Stomach (tissue), 4 donors: Measurements from ENCODE around the gene MORC1.

Experiments used
- EP300 ChIP-seq: sonication (generic); formaldehyde crosslinking; IDR thresholded peaks from one replicate; pipeline ENCODE4 v1.6.1; 2017; ENCODE audit warnings: antibody characterized with exemption
- POLR2A ChIP-seq, 4 donors: fragments of 450-650 bp; IDR thresholded peaks; one replicate each; pipeline ENCODE4 v1.6.1; 2016; ENCODE audit warnings: antibody characterized with exemption in 4 of 4, control low read depth in 2 of 4, mild to moderate bottlenecking in 1 of 4, moderate library complexity in 1 of 4
- POLR2AphosphoS5 ChIP-seq, 3 donors: sonication (generic); formaldehyde crosslinking; IDR thresholded peaks; one replicate each; pipeline ENCODE4 v1.6.1; 2016; ENCODE audit warnings: antibody characterized with exemption in 3 of 3
- TF ChIP-seq, protein P1 (sequence below), 7 experiments: fragments of 450-650 bp in 4 of 7; fragments of 200-600 bp in 3 of 7; sonication (generic) in 3 of 7; IDR thresholded peaks; one replicate each; pipeline ENCODE4 v1.5.1; 2016 to 2019; ENCODE audit warnings: antibody characterized with exemption in 7 of 7, control low read depth in 2 of 7, mild to moderate bottlenecking in 1 of 7

DNA sequence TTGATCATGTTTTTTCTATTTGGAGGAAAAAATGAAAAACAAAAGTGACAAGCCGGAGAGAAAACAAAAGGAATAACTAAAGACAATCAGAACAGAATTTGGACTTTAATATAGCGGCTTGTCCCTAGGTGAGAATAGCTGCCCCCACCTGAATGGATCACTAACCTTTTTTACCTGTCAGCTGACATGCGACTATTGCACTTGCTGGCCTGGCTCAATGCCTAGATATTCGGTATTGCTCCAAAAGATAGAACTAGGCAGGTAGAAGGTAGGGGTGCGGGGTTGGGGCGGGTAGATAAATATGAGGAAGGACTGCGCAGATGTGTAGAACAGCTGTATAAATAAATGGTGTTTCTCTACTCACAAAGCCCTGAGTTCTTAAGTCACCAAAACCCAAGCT, 650 bp upstream of the MORC1 start:
- TF ChIP-seq EP300 (no peak), POLR2A (IDR thresholded peaks at IDR 0.05) (no peak), POLR2AphosphoS5 (IDR thresholded peaks at IDR 0.05) (no peak)
- TF ChIP-seq, protein P1, sequence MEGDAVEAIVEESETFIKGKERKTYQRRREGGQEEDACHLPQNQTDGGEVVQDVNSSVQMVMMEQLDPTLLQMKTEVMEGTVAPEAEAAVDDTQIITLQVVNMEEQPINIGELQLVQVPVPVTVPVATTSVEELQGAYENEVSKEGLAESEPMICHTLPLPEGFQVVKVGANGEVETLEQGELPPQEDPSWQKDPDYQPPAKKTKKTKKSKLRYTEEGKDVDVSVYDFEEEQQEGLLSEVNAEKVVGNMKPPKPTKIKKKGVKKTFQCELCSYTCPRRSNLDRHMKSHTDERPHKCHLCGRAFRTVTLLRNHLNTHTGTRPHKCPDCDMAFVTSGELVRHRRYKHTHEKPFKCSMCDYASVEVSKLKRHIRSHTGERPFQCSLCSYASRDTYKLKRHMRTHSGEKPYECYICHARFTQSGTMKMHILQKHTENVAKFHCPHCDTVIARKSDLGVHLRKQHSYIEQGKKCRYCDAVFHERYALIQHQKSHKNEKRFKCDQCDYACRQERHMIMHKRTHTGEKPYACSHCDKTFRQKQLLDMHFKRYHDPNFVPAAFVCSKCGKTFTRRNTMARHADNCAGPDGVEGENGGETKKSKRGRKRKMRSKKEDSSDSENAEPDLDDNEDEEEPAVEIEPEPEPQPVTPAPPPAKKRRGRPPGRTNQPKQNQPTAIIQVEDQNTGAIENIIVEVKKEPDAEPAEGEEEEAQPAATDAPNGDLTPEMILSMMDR (IDR thresholded peaks at IDR 0.05) = no peak
